Measurements from ENCODE around the gene DNM2. TPM values are rescaled to one million over a fixed set of nuclear protein-coding genes. Genes with fewer than 3 reads are reported as not detected.
A peak's percentile ranks its signal among the peaks of the same experiment; 100 is the strongest.

Gene DNM2
- total RNA-seq (2021) (120 to 131 TPM (median 123 TPM) in 3 replicates), Bru-seq, nascent RNA (percentile 59 among the genes with signal in this experiment)
- long read RNA-seq, experiment 1, full-length matches to known transcripts = 64 of 140 reads
- long read RNA-seq, experiment 1, partial matches to known transcripts = 21 of 140 reads
- long read RNA-seq, experiment 1, other reads (novel, unspliced or antisense) = 55 of 140 reads
- long read RNA-seq, experiment 2, full-length matches to known transcripts = 26 of 124 reads
- long read RNA-seq, experiment 2, partial matches to known transcripts = 34 of 124 reads
- long read RNA-seq, experiment 2, other reads (novel, unspliced or antisense) = 64 of 124 reads
- long read RNA-seq, experiment 3, partial matches to known transcripts = 0 of 2 reads
- long read RNA-seq, experiment 3, other reads (novel, unspliced or antisense) = 2 of 2 reads

DNA sequence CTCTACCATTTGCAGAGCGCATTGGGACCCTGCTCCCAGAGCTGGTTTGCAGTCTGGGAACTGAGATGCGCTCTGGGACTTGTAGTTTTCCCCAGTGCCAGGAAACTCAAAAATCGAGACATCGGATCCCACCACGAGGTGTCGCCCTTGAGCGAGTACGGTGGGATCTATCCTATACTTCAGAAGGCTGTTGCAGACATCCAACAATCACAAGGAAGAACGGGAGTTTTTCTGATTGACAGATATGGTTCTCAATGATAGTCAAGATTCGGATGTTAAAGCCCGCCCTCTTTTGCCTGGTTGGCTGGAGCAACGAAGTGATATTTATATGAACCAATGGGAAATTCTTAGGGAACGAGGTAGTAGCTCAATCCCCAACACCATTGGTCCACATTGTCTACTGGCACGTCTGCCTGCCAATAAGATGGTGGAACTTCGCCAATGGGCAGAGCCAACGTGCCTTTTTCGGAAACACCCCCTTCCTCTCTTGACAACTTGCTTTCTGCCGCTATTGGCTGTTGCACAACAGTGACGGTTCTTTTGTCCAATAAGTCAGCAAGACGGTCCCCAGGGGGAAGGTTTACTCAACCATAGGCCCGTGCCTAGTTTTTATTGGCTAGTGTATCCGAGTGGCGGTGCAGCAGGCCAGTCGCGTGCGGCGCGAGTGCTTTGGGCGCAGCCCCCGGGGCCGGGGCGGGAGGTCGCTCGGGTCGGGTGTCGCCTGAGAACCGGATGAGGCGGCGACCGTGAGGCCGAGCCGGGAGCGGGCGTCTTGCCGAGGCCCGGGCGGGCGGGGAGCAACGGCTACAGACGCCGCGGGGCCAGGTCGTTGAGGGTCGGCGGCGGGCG, at the start of gene DNM2:
DNM2 (plus strand) TSS at position 724 of the 849 bp plus-strand sequence. CDS start 164 bp downstream, outside the sequence.
- POLR2A ChIA-PET = interaction anchor here (0.6 to 1.9 kb wide), 5 partner anchors 16 to 146 kb away, joined by 3 to 9 read pairs (median 5); partner anchors contain the start of genes QTRT1 and TMED1
- peak; percentile 91 for ATAC-seq
- H3K36me3 Mint-ChIP-seq = peaks cover 5% of the 10 kb centered on the region; the same call in 1 of the 2 replicates
- CTCF ChIA-PET = interaction anchor here (0.6 to 4.6 kb wide), 55 partner anchors 9 to 447 kb away, joined by 3 to 107 read pairs (median 6); partner anchors contain the start of genes CARM1, ICAM1, KRI1 and QTRT1
- peak; percentile 100 for DNase-seq (ENCODE audit: low spot score)
- H3K27me3 Mint-ChIP-seq (ENCODE audit: low read depth) = no peaks in the 10 kb centered on the region
- peak within 1 kb of the TSS; percentile 89 for H3K4me3 Mint-ChIP-seq
- H3K27ac Mint-ChIP-seq = peak within 1 kb of the TSS; percentile 90
- H3K4me1 Mint-ChIP-seq = peaks cover 12% of the 10 kb centered on the region
- H3K9me3 Mint-ChIP-seq = no peaks in the 10 kb centered on the region
- TF ChIP-seq, protein P1, sequence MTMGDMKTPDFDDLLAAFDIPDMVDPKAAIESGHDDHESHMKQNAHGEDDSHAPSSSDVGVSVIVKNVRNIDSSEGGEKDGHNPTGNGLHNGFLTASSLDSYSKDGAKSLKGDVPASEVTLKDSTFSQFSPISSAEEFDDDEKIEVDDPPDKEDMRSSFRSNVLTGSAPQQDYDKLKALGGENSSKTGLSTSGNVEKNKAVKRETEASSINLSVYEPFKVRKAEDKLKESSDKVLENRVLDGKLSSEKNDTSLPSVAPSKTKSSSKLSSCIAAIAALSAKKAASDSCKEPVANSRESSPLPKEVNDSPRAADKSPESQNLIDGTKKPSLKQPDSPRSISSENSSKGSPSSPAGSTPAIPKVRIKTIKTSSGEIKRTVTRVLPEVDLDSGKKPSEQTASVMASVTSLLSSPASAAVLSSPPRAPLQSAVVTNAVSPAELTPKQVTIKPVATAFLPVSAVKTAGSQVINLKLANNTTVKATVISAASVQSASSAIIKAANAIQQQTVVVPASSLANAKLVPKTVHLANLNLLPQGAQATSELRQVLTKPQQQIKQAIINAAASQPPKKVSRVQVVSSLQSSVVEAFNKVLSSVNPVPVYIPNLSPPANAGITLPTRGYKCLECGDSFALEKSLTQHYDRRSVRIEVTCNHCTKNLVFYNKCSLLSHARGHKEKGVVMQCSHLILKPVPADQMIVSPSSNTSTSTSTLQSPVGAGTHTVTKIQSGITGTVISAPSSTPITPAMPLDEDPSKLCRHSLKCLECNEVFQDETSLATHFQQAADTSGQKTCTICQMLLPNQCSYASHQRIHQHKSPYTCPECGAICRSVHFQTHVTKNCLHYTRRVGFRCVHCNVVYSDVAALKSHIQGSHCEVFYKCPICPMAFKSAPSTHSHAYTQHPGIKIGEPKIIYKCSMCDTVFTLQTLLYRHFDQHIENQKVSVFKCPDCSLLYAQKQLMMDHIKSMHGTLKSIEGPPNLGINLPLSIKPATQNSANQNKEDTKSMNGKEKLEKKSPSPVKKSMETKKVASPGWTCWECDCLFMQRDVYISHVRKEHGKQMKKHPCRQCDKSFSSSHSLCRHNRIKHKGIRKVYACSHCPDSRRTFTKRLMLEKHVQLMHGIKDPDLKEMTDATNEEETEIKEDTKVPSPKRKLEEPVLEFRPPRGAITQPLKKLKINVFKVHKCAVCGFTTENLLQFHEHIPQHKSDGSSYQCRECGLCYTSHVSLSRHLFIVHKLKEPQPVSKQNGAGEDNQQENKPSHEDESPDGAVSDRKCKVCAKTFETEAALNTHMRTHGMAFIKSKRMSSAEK (CRISPR knock-in tag; IDR thresholded peaks at IDR 0.05; ENCODE audit: borderline replicate concordance) = no peak
- peak; percentile 96 for TF ChIP-seq SP1 (CRISPR knock-in tag; conservative IDR thresholded peaks at IDR 0.05)
- TF ChIP-seq NFYB (CRISPR knock-in tag; conservative IDR thresholded peaks at IDR 0.05; ENCODE audit: low read depth) = peak; percentile 100
- no peak for TF ChIP-seq NFATC4 (CRISPR knock-in tag; IDR thresholded peaks at IDR 0.05)
- TF ChIP-seq GTF2I (CRISPR knock-in tag; conservative IDR thresholded peaks at IDR 0.05) = no peak
- TF ChIP-seq FOXP4 (CRISPR knock-in tag; IDR thresholded peaks at IDR 0.05) = no peak
- no peak for TF ChIP-seq E2F5 (CRISPR knock-in tag; IDR thresholded peaks at IDR 0.05)
- TF ChIP-seq FOXK1 (CRISPR knock-in tag; IDR thresholded peaks at IDR 0.05) = peak; percentile 35; the same call in 1 of the 2 replicates
- peak; percentile 39; the same call in 1 of the 2 replicates for TF ChIP-seq CREM (CRISPR knock-in tag; IDR thresholded peaks at IDR 0.05)
- TF ChIP-seq GRHL2 (CRISPR knock-in tag; IDR thresholded peaks at IDR 0.05; ENCODE audit: insufficient replicate concordance, severe bottlenecking) = no peak
- TF ChIP-seq MYBL2 (CRISPR knock-in tag; IDR thresholded peaks at IDR 0.05) = no peak
- no peak for TF ChIP-seq ZNF671 (CRISPR knock-in tag; IDR thresholded peaks at IDR 0.05)
- TF ChIP-seq ZNF317 (CRISPR knock-in tag; IDR thresholded peaks at IDR 0.05; ENCODE audit: borderline replicate concordance, low read depth) = no peak
- TF ChIP-seq, protein P2, sequence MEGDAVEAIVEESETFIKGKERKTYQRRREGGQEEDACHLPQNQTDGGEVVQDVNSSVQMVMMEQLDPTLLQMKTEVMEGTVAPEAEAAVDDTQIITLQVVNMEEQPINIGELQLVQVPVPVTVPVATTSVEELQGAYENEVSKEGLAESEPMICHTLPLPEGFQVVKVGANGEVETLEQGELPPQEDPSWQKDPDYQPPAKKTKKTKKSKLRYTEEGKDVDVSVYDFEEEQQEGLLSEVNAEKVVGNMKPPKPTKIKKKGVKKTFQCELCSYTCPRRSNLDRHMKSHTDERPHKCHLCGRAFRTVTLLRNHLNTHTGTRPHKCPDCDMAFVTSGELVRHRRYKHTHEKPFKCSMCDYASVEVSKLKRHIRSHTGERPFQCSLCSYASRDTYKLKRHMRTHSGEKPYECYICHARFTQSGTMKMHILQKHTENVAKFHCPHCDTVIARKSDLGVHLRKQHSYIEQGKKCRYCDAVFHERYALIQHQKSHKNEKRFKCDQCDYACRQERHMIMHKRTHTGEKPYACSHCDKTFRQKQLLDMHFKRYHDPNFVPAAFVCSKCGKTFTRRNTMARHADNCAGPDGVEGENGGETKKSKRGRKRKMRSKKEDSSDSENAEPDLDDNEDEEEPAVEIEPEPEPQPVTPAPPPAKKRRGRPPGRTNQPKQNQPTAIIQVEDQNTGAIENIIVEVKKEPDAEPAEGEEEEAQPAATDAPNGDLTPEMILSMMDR (IDR thresholded peaks at IDR 0.05) = peak; percentile 70
- no peak; the same call in 1 of the 2 replicates for TF ChIP-seq ETV6 (CRISPR knock-in tag; IDR thresholded peaks at IDR 0.05)
- no peak for TF ChIP-seq E2F4 (CRISPR knock-in tag; IDR thresholded peaks at IDR 0.05; ENCODE audit: borderline replicate concordance, low read depth)
- TF ChIP-seq, protein P3, sequence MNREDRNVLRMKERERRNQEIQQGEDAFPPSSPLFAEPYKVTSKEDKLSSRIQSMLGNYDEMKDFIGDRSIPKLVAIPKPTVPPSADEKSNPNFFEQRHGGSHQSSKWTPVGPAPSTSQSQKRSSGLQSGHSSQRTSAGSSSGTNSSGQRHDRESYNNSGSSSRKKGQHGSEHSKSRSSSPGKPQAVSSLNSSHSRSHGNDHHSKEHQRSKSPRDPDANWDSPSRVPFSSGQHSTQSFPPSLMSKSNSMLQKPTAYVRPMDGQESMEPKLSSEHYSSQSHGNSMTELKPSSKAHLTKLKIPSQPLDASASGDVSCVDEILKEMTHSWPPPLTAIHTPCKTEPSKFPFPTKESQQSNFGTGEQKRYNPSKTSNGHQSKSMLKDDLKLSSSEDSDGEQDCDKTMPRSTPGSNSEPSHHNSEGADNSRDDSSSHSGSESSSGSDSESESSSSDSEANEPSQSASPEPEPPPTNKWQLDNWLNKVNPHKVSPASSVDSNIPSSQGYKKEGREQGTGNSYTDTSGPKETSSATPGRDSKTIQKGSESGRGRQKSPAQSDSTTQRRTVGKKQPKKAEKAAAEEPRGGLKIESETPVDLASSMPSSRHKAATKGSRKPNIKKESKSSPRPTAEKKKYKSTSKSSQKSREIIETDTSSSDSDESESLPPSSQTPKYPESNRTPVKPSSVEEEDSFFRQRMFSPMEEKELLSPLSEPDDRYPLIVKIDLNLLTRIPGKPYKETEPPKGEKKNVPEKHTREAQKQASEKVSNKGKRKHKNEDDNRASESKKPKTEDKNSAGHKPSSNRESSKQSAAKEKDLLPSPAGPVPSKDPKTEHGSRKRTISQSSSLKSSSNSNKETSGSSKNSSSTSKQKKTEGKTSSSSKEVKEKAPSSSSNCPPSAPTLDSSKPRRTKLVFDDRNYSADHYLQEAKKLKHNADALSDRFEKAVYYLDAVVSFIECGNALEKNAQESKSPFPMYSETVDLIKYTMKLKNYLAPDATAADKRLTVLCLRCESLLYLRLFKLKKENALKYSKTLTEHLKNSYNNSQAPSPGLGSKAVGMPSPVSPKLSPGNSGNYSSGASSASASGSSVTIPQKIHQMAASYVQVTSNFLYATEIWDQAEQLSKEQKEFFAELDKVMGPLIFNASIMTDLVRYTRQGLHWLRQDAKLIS (CRISPR knock-in tag; IDR thresholded peaks at IDR 0.05; ENCODE audit: borderline replicate concordance) = no peak
- no peak for TF ChIP-seq ZNF416 (CRISPR knock-in tag; IDR thresholded peaks at IDR 0.05)
- no peak for TF ChIP-seq NFE2L1 (CRISPR knock-in tag; IDR thresholded peaks at IDR 0.05)

All from WTC11 (cell line).